BJ (cell line): ENCODE data around the gene SMARCD3. TPM values are rescaled to one million over a fixed set of nuclear protein-coding genes. Genes with fewer than 3 reads are reported as not detected.

Experiments
- CTCF ChIA-PET: fragments of 350-600 bp; formaldehyde crosslinking; extraction: SDS; loops from one replicate; lab custom pipeline; 2021; ENCODE audit warnings: antibody characterized with exemption, inconsistent platforms; lab: Yijun Ruan, JAX
- POLR2A ChIA-PET: fragments of 300-600 bp; sonication (Branson Sonifier 250); formaldehyde crosslinking; extraction: SDS; loops from one replicate; lab custom pipeline; 2021; ENCODE audit warnings: antibody characterized with exemption; lab: Charles Lee
- DNase-seq: peaks from one replicate; pipeline ENCODE4 v3.0.0-alpha.2; 2011; ENCODE audit warnings: low read depth
- H3K27me3 ChIP-seq: 2 replicates; pipeline ENCODE4 v1.6.0; 2011; ENCODE audit warnings: low read length; ENCODE audit not compliant: control insufficient read depth, insufficient read depth
- H3K36me3 ChIP-seq: 2 replicates; pipeline ENCODE4 v1.5.1; 2011; ENCODE audit warnings: low read length; ENCODE audit not compliant: control insufficient read depth, insufficient read depth
- H3K4me3 ChIP-seq: 2 replicates; pipeline ENCODE4 v1.5.1; 2011; ENCODE audit warnings: low read depth, mild to moderate bottlenecking, control low read depth, low read length
- polyA plus RNA-seq: library from polyadenylated mRNA; depleted of rRNA; stranded (reverse); fragments of >200 nt; gene quantifications from 2 replicates; pipeline ENCODE4 v1.2.3, GENCODE V29; 2011
- TF ChIP-seq, protein P1 (sequence below): IDR thresholded peaks from 2 replicates; pipeline ENCODE4 v1.5.1; 2011; ENCODE audit warnings: low read depth, mild to moderate bottlenecking, control low read depth, inconsistent platforms, low read length, moderate library complexity; ENCODE audit not compliant: insufficient read depth

SMARCD3 gene
- polyA plus RNA-seq, 1 experiment, result 46.6 TPM

DNA sequence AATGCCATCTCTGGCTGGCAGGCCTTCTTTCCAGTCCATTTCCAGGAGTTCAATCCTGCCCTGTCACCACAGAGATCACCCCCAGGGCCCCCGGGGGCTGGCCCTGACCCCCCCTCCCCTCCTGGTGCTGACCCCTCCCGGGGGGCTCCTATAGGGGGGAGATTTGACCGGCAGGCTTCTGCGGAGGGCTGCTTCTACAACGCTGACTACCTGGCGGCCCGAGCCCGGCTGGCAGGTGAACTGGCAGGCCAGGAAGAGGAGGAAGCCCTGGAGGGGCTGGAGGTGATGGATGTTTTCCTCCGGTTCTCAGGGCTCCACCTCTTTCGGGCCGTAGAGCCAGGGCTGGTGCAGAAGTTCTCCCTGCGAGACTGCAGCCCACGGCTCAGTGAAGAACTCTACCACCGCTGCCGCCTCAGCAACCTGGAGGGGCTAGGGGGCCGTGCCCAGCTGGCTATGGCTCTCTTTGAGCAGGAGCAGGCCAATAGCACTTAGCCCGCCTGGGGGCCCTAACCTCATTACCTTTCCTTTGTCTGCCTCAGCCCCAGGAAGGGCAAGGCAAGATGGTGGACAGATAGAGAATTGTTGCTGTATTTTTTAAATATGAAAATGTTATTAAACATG lies 10.2 kb downstream of the SMARCD3 start:
- ChIA-PET CTCF (no interaction called here), POLR2A (no interaction called here)
- TF ChIP-seq, protein P1, sequence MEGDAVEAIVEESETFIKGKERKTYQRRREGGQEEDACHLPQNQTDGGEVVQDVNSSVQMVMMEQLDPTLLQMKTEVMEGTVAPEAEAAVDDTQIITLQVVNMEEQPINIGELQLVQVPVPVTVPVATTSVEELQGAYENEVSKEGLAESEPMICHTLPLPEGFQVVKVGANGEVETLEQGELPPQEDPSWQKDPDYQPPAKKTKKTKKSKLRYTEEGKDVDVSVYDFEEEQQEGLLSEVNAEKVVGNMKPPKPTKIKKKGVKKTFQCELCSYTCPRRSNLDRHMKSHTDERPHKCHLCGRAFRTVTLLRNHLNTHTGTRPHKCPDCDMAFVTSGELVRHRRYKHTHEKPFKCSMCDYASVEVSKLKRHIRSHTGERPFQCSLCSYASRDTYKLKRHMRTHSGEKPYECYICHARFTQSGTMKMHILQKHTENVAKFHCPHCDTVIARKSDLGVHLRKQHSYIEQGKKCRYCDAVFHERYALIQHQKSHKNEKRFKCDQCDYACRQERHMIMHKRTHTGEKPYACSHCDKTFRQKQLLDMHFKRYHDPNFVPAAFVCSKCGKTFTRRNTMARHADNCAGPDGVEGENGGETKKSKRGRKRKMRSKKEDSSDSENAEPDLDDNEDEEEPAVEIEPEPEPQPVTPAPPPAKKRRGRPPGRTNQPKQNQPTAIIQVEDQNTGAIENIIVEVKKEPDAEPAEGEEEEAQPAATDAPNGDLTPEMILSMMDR, result no peak
- no peaks in the 10 kb centered on the region for H3K27me3 ChIP-seq
- no peak overlapping the region for H3K4me3 ChIP-seq
- DNase-seq, result no peak
- peaks cover 41% of the 10 kb centered on the region for H3K36me3 ChIP-seq

DNA sequence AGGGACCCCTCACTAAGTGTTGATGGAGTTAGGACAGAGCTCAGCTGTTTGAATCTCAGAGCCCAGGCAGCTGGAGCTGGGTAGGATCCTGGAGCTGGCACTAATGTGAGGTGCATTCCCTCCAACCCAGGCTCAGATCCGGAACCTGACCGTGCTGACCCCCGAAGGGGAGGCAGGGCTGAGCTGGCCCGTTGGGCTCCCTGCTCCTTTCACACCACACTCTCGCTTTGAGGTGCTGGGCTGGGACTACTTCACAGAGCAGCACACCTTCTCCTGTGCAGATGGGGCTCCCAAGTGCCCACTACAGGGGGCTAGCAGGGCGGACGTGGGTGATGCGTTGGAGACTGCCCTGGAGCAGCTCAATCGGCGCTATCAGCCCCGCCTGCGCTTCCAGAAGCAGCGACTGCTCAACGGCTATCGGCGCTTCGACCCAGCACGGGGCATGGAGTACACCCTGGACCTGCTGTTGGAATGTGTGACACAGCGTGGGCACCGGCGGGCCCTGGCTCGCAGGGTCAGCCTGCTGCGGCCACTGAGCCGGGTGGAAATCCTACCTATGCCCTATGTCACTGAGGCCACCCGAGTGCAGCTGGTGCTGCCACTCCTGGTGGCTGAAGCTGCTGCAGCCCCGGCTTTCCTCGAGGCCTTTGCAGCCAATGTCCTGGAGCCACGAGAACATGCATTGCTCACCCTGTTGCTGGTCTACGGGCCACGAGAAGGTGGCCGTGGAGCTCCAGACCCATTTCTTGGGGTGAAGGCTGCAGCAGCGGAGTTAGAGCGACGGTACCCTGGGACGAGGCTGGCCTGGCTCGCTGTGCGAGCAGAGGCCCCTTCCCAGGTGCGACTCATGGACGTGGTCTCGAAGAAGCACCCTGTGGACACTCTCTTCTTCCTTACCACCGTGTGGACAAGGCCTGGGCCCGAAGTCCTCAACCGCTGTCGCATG lies 11.0 kb downstream of the SMARCD3 start:
- ChIA-PET POLR2A (interaction anchor here (0.9 kb wide), 1 partner anchor 10 kb away, joined by 3 read pairs; the partner anchor contains the start of gene ABCF2), CTCF (interaction anchor here (0.6 to 2.2 kb wide), 3 partner anchors 9 to 329 kb away, joined by 3 to 15 read pairs (median 5); no protein-coding TSS in a partner anchor)
- TF ChIP-seq, protein P1, result no peak
- no peak overlapping the region for H3K4me3 ChIP-seq
- peaks cover 41% of the 10 kb centered on the region for H3K36me3 ChIP-seq
- DNase-seq, result no peak
- H3K27me3 ChIP-seq, result no peaks in the 10 kb centered on the region

DNA sequence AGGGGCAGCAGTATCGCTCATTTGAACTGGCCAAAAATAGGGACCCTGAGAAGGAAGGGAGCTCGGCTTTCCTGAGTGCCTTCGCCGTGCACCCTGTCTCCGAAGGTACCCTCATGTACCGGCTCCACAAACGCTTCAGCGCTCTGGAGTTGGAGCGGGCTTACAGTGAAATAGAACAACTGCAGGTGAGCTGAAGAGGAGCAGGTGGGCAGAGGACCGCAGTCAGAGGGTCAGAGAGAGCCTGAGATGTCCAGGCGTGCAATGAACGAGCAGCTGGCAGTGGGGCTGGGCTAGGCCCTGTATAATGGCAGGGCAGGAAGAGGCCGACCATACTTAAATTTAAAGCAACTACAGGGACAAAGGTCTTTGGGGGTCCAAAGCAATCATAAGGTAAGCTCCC lies 12.1 kb downstream of the SMARCD3 start:
- TF ChIP-seq, protein P1, result no peak
- Histone ChIP-seq H3K36me3 (peaks cover 37% of the 10 kb centered on the region), H3K27me3 (no peaks in the 10 kb centered on the region), H3K4me3 (no peak overlapping the region)
- CTCF ChIA-PET, result interaction anchor here (1.1 to 2.2 kb wide), 3 partner anchors 11 to 26 kb away, joined by 3 to 15 read pairs (median 5); no protein-coding TSS in a partner anchor
- POLR2A ChIA-PET, result interaction anchor here (0.9 kb wide), 1 partner anchor 9 kb away, joined by 3 read pairs; the partner anchor contains the start of gene ABCF2
- DNase-seq, result no peak

DNA sequence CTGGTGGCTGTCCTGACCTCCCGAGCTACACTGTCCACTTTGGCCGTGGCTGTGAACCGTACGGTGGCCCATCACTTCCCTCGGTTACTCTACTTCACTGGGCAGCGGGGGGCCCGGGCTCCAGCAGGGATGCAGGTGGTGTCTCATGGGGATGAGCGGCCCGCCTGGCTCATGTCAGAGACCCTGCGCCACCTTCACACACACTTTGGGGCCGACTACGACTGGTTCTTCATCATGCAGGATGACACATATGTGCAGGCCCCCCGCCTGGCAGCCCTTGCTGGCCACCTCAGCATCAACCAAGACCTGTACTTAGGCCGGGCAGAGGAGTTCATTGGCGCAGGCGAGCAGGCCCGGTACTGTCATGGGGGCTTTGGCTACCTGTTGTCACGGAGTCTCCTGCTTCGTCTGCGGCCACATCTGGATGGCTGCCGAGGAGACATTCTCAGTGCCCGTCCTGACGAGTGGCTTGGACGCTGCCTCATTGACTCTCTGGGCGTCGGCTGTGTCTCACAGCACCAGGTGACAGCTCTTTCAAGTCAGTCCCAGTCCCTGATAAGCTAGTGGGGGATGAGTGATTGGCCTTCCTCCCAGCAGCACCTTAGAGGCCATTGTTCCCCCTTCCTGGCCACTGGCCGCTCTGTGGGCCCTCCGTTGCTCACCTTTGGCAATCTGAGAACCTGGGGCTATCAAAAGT lies 13.3 kb downstream of the SMARCD3 start:
- CTCF ChIA-PET, result interaction anchor here (2.4 to 3.5 kb wide), 2 partner anchors 9 to 11 kb away, joined by 11 to 15 read pairs; no protein-coding TSS in a partner anchor
- no peak for DNase-seq

More for the DNA sequence above, 13.3 kb downstream of the SMARCD3 start:
- Histone ChIP-seq H3K4me3 (no peak overlapping the region), H3K27me3 (no peaks in the 10 kb centered on the region), H3K36me3 (peaks cover 31% of the 10 kb centered on the region)
- POLR2A ChIA-PET, result no interaction called here
- TF ChIP-seq, protein P1, result no peak
